Progenitor cell of endocrine pancreas (in vitro differentiated cells): ENCODE measurements around the gene GTF3C2. TPM values are rescaled to one million over a fixed set of nuclear protein-coding genes. Genes with fewer than 3 reads are reported as not detected.

Experiments used
- DNase-seq: peaks from one replicate; pipeline ENCODE4 v3.0.0; 2021; ENCODE audit warnings: low spot score; ENCODE audit not compliant: unreplicated experiment
- H3K27ac Mint-ChIP-seq: 2 replicates; pipeline ENCODE4 v1.8.0; 2021; ENCODE audit warnings: mild to moderate bottlenecking, moderate library complexity, mixed read lengths
- H3K27me3 Mint-ChIP-seq: 2 replicates; pipeline ENCODE4 v1.8.0; 2021; ENCODE audit warnings: mixed read lengths
- H3K36me3 Mint-ChIP-seq: 2 replicates; pipeline ENCODE4 v1.8.0; 2022; ENCODE audit warnings: mixed read lengths; ENCODE audit not compliant: insufficient read depth
- H3K4me1 Mint-ChIP-seq: 2 replicates; pipeline ENCODE4 v1.8.0; 2021; ENCODE audit warnings: low read depth, mixed read lengths
- H3K4me3 Mint-ChIP-seq: 2 replicates; pipeline ENCODE4 v1.8.0; 2021; ENCODE audit warnings: low read depth, mild to moderate bottlenecking, moderate library complexity, mixed read lengths
- H3K9me3 Mint-ChIP-seq: 2 replicates; pipeline ENCODE4 v1.8.0; 2021; ENCODE audit warnings: low read depth, mixed read lengths
- total RNA-seq: library from RNA; stranded (reverse); gene quantifications from 2 replicates; pipeline ENCODE4 v1.2.1, GENCODE V29; 2021
- TF ChIP-seq, protein P1 (sequence below): fragments of 200-600 bp; sonication (generic); IDR thresholded peaks from one replicate; pipeline ENCODE4 v1.5.0; 2021; ENCODE audit warnings: antibody characterized with exemption, mild to moderate bottlenecking; ENCODE audit not compliant: unreplicated experiment

Gene GTF3C2
- total RNA-seq, 1 donor from 2014 or later: 106 TPM

DNA sequence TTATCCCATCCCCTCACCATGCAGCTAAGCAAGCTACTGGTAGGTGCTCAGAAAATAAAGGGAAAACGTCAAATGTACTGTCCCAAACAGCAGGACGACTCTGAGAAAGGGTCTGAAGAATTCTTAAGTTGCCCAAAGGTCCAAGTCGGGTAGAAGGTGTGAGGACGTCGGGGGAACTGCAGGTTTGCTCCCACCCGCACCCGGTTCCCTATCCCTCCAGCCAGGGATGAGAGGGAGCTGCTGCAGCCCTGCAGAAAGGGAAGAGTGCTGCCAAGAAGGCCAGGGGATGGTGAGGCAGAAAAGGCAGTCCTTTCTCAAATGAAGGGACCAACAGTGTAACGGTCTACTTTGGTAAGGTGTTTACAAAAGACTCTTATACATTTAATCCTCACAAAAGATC lies 41.4 kb downstream of the GTF3C2 start:
- Mint-ChIP-seq H3K4me1 (no peaks in the 10 kb centered on the region), H3K27me3 (no peaks in the 10 kb centered on the region), H3K27ac (no peak overlapping the region), H3K9me3 (no peaks in the 10 kb centered on the region), H3K4me3 (no peak overlapping the region), H3K36me3 (peaks cover 3% of the 10 kb centered on the region)
- no peak for DNase-seq
- TF ChIP-seq, protein P1, sequence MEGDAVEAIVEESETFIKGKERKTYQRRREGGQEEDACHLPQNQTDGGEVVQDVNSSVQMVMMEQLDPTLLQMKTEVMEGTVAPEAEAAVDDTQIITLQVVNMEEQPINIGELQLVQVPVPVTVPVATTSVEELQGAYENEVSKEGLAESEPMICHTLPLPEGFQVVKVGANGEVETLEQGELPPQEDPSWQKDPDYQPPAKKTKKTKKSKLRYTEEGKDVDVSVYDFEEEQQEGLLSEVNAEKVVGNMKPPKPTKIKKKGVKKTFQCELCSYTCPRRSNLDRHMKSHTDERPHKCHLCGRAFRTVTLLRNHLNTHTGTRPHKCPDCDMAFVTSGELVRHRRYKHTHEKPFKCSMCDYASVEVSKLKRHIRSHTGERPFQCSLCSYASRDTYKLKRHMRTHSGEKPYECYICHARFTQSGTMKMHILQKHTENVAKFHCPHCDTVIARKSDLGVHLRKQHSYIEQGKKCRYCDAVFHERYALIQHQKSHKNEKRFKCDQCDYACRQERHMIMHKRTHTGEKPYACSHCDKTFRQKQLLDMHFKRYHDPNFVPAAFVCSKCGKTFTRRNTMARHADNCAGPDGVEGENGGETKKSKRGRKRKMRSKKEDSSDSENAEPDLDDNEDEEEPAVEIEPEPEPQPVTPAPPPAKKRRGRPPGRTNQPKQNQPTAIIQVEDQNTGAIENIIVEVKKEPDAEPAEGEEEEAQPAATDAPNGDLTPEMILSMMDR: no peak

- Mint-ChIP-seq H3K4me3 (no peak overlapping the region), H3K27me3 (peaks cover 2% of the 10 kb centered on the region), H3K4me1 (no peaks in the 10 kb centered on the region), H3K27ac (peak overlapping the region; percentile 28), H3K36me3 (peaks cover 5% of the 10 kb centered on the region), H3K9me3 (no peaks in the 10 kb centered on the region)
- DNase-seq: no peak
- TF ChIP-seq, protein P1: no peak
These were observed 41.9 kb downstream of the GTF3C2 start for GRCh38 chr2:27314709-27315108.

DNA sequence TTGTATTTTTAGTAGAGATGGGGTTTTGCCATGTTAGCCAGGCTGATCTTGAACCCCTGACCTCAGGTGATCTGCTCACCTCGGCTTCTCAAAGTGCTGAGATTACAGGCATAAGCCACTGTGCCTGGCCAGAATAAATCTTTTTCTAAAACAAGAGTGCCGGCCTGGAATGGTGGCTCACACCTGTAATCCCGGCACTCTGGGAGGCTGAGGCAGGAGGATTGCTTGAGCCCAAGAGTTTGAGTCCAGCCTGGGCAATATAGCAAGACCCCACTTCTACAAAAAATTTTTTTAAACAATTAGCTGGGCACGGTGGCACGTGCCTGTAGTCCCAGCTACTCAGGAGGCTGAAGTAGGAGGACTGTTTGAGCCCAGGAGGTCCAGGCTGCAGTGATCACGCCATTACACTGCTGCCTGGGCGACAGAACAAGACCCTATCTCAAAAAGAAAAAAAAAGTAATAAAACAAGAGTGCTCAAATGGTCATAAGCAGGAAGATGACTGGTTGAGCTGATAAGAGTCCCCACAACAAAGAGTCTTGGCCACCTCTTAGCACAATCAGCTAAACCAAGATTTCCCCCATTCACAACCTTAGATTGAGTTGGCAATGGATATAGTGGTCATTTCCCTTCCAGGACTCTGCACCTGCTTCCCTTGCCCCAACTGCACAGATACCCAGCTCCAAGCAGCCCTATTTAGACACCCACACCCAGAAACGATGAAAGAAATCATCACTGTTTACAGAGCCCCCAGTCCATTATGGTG lies 42.5 kb downstream of the GTF3C2 start:
- Mint-ChIP-seq H3K27ac (no peak overlapping the region), H3K4me3 (no peak overlapping the region), H3K27me3 (peaks cover 7% of the 10 kb centered on the region), H3K9me3 (no peaks in the 10 kb centered on the region), H3K36me3 (peaks cover 7% of the 10 kb centered on the region), H3K4me1 (no peaks in the 10 kb centered on the region)
- TF ChIP-seq, protein P1: no peak
- no peak for DNase-seq

GRCh38 chr2:27312152-27312551 lies 44.4 kb downstream of the GTF3C2 start:
- Mint-ChIP-seq H3K27ac (no peak overlapping the region), H3K27me3 (peaks cover 22% of the 10 kb centered on the region), H3K4me3 (no peak overlapping the region), H3K4me1 (no peaks in the 10 kb centered on the region), H3K36me3 (peaks cover 7% of the 10 kb centered on the region), H3K9me3 (no peaks in the 10 kb centered on the region)
- no peak for DNase-seq
- TF ChIP-seq, protein P1: no peak

GRCh38 chr2:27309651-27310050 lies 46.9 kb downstream of the GTF3C2 start:
- Mint-ChIP-seq H3K27me3 (peaks cover 45% of the 10 kb centered on the region), H3K27ac (no peak overlapping the region), H3K4me3 (no peak overlapping the region), H3K4me1 (no peaks in the 10 kb centered on the region), H3K9me3 (no peaks in the 10 kb centered on the region), H3K36me3 (peaks cover 7% of the 10 kb centered on the region)
- TF ChIP-seq, protein P1: no peak
- DNase-seq: no peak
